22Rv1 (cell line): ENCODE results near the gene HCN3.

Source experiments
- ZFX ChIP-seq: fragments of 450-650 bp; IDR thresholded peaks from 2 replicates; pipeline ENCODE4 v1.6.1; 2017; ENCODE audit warnings: antibody characterized with exemption, borderline replicate concordance
- TF ChIP-seq, protein P1 (sequence below): fragments of 450-650 bp; IDR thresholded peaks from 2 replicates; pipeline ENCODE4 v1.5.1; 2017; ENCODE audit warnings: mild to moderate bottlenecking

DNA sequence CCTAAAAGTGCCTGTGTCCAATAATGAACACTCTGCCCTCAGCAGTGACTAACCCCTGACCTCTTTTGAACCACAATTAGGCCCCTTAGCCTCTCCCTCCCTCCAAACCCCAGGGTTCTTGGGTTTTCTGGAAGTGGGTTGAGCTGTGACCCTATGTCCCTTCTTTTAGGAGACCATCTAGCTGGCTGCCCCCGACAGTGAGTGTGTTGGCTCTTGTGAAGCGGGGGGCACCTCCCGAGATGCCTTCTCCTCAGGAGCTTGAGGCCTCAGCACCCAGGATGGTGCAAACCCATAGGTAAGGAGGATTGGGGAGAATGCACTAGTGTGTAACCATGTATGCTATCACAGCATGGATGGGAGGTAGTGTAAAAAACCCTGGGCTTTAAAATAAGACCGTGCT lies 50.7 kb downstream of the HCN3 start:
- TF ChIP-seq, protein P1, sequence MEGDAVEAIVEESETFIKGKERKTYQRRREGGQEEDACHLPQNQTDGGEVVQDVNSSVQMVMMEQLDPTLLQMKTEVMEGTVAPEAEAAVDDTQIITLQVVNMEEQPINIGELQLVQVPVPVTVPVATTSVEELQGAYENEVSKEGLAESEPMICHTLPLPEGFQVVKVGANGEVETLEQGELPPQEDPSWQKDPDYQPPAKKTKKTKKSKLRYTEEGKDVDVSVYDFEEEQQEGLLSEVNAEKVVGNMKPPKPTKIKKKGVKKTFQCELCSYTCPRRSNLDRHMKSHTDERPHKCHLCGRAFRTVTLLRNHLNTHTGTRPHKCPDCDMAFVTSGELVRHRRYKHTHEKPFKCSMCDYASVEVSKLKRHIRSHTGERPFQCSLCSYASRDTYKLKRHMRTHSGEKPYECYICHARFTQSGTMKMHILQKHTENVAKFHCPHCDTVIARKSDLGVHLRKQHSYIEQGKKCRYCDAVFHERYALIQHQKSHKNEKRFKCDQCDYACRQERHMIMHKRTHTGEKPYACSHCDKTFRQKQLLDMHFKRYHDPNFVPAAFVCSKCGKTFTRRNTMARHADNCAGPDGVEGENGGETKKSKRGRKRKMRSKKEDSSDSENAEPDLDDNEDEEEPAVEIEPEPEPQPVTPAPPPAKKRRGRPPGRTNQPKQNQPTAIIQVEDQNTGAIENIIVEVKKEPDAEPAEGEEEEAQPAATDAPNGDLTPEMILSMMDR: no peak
- no peak for TF ChIP-seq ZFX
